Astrocyte (in vitro differentiated cells and primary cell): ENCODE results near the gene SLAMF8. TPM values are rescaled to one million over a fixed set of nuclear protein-coding genes. Genes with fewer than 3 reads are reported as not detected.

Experiments used
- DNase-seq: peaks from one replicate; pipeline ENCODE4 v3.0.0-alpha.2; 2010; ENCODE audit warnings: low read depth
- FAIRE-seq: peaks from 2 replicates; lab custom pipeline; 2011; peaks lifted over from hg19 to GRCh38; lab: Jason Lieb, UNC
- H2AFZ ChIP-seq: 2 replicates; pipeline ENCODE4 v1.6.0; 2012; ENCODE audit warnings: low read depth, low read length, inconsistent platforms
- H3K27ac ChIP-seq: 2 replicates; pipeline ENCODE4 v1.5.1; 2011; ENCODE audit warnings: low read depth, low read length, inconsistent platforms
- H3K27me3 ChIP-seq: 2 replicates; pipeline ENCODE4 v1.6.0; 2011; ENCODE audit warnings: low read length, inconsistent platforms; ENCODE audit not compliant: insufficient read depth
- H3K36me3 ChIP-seq: 2 replicates; pipeline ENCODE4 v1.5.1; 2011; ENCODE audit warnings: low read length, inconsistent platforms; ENCODE audit not compliant: insufficient read depth
- H3K4me1 ChIP-seq: 2 replicates; pipeline ENCODE4 v1.5.1; 2011; ENCODE audit warnings: low read length, inconsistent platforms; ENCODE audit not compliant: insufficient read depth
- H3K4me2 ChIP-seq: 2 replicates; pipeline ENCODE4 v1.6.0; 2012; ENCODE audit warnings: low read length, inconsistent platforms
- H3K4me3 ChIP-seq: 2 replicates; pipeline ENCODE4 v1.5.1; 2011; ENCODE audit warnings: low read depth, mild to moderate bottlenecking, low read length, inconsistent platforms; ENCODE audit not compliant: insufficient read depth
- H3K79me2 ChIP-seq: 2 replicates; pipeline ENCODE4 v1.6.0; 2012; ENCODE audit warnings: mild to moderate bottlenecking, low read length, inconsistent platforms; ENCODE audit not compliant: insufficient read depth
- H3K9ac ChIP-seq: 2 replicates; pipeline ENCODE4 v1.6.0; 2012; ENCODE audit warnings: mild to moderate bottlenecking, low read length, inconsistent platforms
- H3K9me3 ChIP-seq: 2 replicates; pipeline ENCODE4 v1.5.1; 2012; ENCODE audit warnings: low read depth, mild to moderate bottlenecking, low read length, inconsistent platforms; ENCODE audit not compliant: insufficient read depth
- H4K20me1 ChIP-seq: 2 replicates; pipeline ENCODE4 v1.6.0; 2012; ENCODE audit warnings: low read length, inconsistent platforms; ENCODE audit not compliant: insufficient read depth
- H3K27ac Mint-ChIP-seq: one replicate; pipeline ENCODE4 v1.8.0; 2021; ENCODE audit warnings: mild to moderate bottlenecking, mixed read lengths; ENCODE audit not compliant: unreplicated experiment
- H3K27me3 Mint-ChIP-seq: one replicate; pipeline ENCODE4 v1.8.0; 2021; ENCODE audit warnings: low read depth, mixed read lengths; ENCODE audit not compliant: unreplicated experiment
- H3K36me3 Mint-ChIP-seq: one replicate; pipeline ENCODE4 v1.8.0; 2021; ENCODE audit warnings: low read depth, mixed read lengths; ENCODE audit not compliant: unreplicated experiment
- H3K4me1 Mint-ChIP-seq: one replicate; pipeline ENCODE4 v1.8.0; 2021; ENCODE audit warnings: low read depth, mixed read lengths; ENCODE audit not compliant: unreplicated experiment
- H3K4me3 Mint-ChIP-seq: one replicate; pipeline ENCODE4 v1.8.0; 2021; ENCODE audit warnings: mild to moderate bottlenecking, moderate library complexity, mixed read lengths; ENCODE audit not compliant: unreplicated experiment
- H3K9me3 Mint-ChIP-seq: one replicate; pipeline ENCODE4 v1.8.0; 2021; ENCODE audit warnings: mild to moderate bottlenecking, mixed read lengths; ENCODE audit not compliant: unreplicated experiment
- CTCF ChIP-seq: IDR thresholded peaks from 2 replicates; pipeline ENCODE4 v1.5.1; 2011; ENCODE audit warnings: low read depth, mild to moderate bottlenecking, inconsistent platforms, low read length, moderate library complexity; ENCODE audit not compliant: insufficient read depth
- EZH2 ChIP-seq: IDR thresholded peaks from 2 replicates; pipeline ENCODE4 v1.6.1; 2012; ENCODE audit warnings: mild to moderate bottlenecking, low read length, inconsistent platforms; ENCODE audit not compliant: insufficient read depth
- total RNA-seq: library from RNA; stranded (reverse); gene quantifications from 2 replicates; pipeline ENCODE4 v1.2.1, GENCODE V29; 2021

SLAMF8 gene
- total RNA-seq, 1 donor from 2014 or later = 1.7 TPM

- Histone ChIP-seq H3K4me3 (no peak overlapping the region), H3K27me3 (no peaks in the 10 kb centered on the region), H4K20me1 (no peaks in the 10 kb centered on the region), H3K9me3 (no peaks in the 10 kb centered on the region), H3K27ac (no peak overlapping the region), H3K4me1 (peaks cover 11% of the 10 kb centered on the region), H3K36me3 (no peaks in the 10 kb centered on the region), H3K9ac (no peak overlapping the region), H3K4me2 (no peak overlapping the region), H3K79me2 (no peaks in the 10 kb centered on the region), H2AFZ (no peak overlapping the region)
- Mint-ChIP-seq H3K4me1 (peaks cover 20% of the 10 kb centered on the region), H3K27ac (no peak overlapping the region), H3K4me3 (no peak overlapping the region), H3K36me3 (peaks cover 2% of the 10 kb centered on the region), H3K9me3 (peaks cover 3% of the 10 kb centered on the region), H3K27me3 (no peaks in the 10 kb centered on the region)
- TF ChIP-seq EZH2 (no peak), CTCF (no peak)
- no peak for DNase-seq
- FAIRE-seq = no peak
Observed at GRCh38 chr1:159783724-159784123, 42.9 kb upstream of the SLAMF8 start.

DNA sequence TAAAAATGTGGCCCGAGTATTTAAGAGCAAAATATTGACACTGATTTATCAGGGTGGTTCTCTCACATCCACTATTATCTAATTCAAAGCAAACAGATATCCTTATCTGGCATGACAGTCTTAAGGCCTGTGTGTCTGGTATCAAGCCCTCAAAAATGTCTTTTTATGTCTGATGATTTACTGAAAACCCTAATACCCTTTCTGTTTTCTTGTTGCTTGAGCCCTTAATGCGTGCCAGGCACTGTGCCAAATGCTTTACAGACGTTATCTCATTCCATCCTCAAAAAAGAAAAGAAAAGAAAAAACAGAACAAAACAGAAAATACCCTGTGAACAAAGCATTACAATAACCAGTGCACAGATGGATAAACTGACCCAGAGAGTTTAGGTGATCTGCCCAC, 40.2 kb upstream of the SLAMF8 start:
- Histone ChIP-seq H3K4me3 (no peak overlapping the region), H2AFZ (no peak overlapping the region), H3K27me3 (no peaks in the 10 kb centered on the region), H4K20me1 (no peaks in the 10 kb centered on the region), H3K36me3 (no peaks in the 10 kb centered on the region), H3K9me3 (no peaks in the 10 kb centered on the region), H3K4me2 (no peak overlapping the region), H3K9ac (no peak overlapping the region), H3K79me2 (no peaks in the 10 kb centered on the region), H3K4me1 (peaks cover 5% of the 10 kb centered on the region), H3K27ac (no peak overlapping the region)
- DNase-seq (no peak), FAIRE-seq (no peak)
- H3K4me3 Mint-ChIP-seq = no peak overlapping the region
- H3K36me3 Mint-ChIP-seq = peaks cover under 1% of the 10 kb centered on the region
- peaks cover 3% of the 10 kb centered on the region for H3K9me3 Mint-ChIP-seq
- H3K27ac Mint-ChIP-seq = no peak overlapping the region
- H3K4me1 Mint-ChIP-seq = peaks cover 15% of the 10 kb centered on the region
- TF ChIP-seq EZH2 (no peak), CTCF (no peak)
- no peaks in the 10 kb centered on the region for H3K27me3 Mint-ChIP-seq

DNA sequence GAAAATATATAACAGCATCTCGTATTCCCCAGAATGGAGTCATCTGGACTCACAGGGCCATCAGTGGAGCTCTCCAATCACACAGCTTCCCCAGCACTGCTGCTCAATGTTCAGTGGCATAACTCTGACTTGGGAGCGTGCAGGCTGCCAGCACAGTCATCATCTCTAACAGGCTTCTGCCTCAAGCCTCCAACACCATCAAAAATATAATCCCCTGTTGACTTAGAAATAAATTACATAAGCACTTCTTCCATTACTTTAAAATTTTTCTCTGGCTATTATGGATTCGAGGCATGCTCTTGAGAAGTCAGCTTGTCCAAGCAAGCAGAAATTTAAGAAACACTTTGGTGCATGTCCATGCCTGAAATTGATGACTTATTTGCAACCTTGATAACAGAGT, 39.7 kb upstream of the SLAMF8 start:
- DNase-seq = no peak
- Histone ChIP-seq H2AFZ (no peak overlapping the region), H3K36me3 (no peaks in the 10 kb centered on the region), H3K27ac (no peak overlapping the region), H3K4me2 (no peak overlapping the region), H3K27me3 (no peaks in the 10 kb centered on the region), H3K9ac (no peak overlapping the region), H4K20me1 (no peaks in the 10 kb centered on the region), H3K4me3 (no peak overlapping the region), H3K9me3 (no peaks in the 10 kb centered on the region), H3K79me2 (no peaks in the 10 kb centered on the region), H3K4me1 (no peaks in the 10 kb centered on the region)
- Mint-ChIP-seq H3K9me3 (peaks cover 3% of the 10 kb centered on the region), H3K27me3 (no peaks in the 10 kb centered on the region), H3K27ac (no peak overlapping the region), H3K4me1 (peaks cover 11% of the 10 kb centered on the region), H3K4me3 (no peak overlapping the region), H3K36me3 (no peaks in the 10 kb centered on the region)
- no peak for FAIRE-seq
- TF ChIP-seq EZH2 (no peak), CTCF (no peak)
